RWPE2 (cell line): ENCODE results near the gene IRF2BPL.

ENCODE experiments used
- ATAC-seq: fragments of 200-7000 bp; cut with Tn5 transposase; 3 replicates; pipeline ENCODE4 v1.9.1; 2021; ENCODE audit warnings: low read depth
- DNase-seq: peaks from one replicate; pipeline ENCODE4 v3.0.0-alpha.2; 2020; ENCODE audit warnings: low spot score
- H3K27ac ChIP-seq: fragments of 450-650 bp; 2 replicates; pipeline ENCODE4 v1.5.1; 2017; ENCODE audit warnings: mild to moderate bottlenecking; ENCODE audit not compliant: poor library complexity, severe bottlenecking
- H3K27me3 ChIP-seq: fragments of 250-450 bp; sonication (Bioruptor Pico); 2 replicates; pipeline ENCODE4 v1.5.1; 2021; ENCODE audit warnings: mild to moderate bottlenecking, moderate library complexity; ENCODE audit not compliant: insufficient read depth, poor library complexity, severe bottlenecking
- H3K36me3 ChIP-seq: fragments of 250-450 bp; sonication (Bioruptor Pico); 2 replicates; pipeline ENCODE4 v1.5.1; 2020; ENCODE audit warnings: low read depth, mild to moderate bottlenecking, moderate library complexity
- H3K4me1 ChIP-seq: fragments of 250-450 bp; sonication (Bioruptor Pico); 2 replicates; pipeline ENCODE4 v1.5.1; 2021; ENCODE audit warnings: mild to moderate bottlenecking, moderate library complexity; ENCODE audit not compliant: insufficient read depth, poor library complexity, severe bottlenecking
- H3K4me3 ChIP-seq: fragments of 250-450 bp; sonication (Bioruptor Pico); 2 replicates; pipeline ENCODE4 v1.5.1; 2021; ENCODE audit warnings: mild to moderate bottlenecking, moderate library complexity; ENCODE audit not compliant: severe bottlenecking
- H3K9me3 ChIP-seq: fragments of 250-450 bp; sonication (Bioruptor Pico); 2 replicates; pipeline ENCODE4 v1.5.1; 2021; ENCODE audit warnings: mild to moderate bottlenecking, moderate library complexity; ENCODE audit not compliant: severe bottlenecking
- CTCF ChIP-seq: fragments of 450-650 bp; IDR thresholded peaks from one replicate; pipeline ENCODE4 v1.5.1; 2017; ENCODE audit warnings: mild to moderate bottlenecking, moderate library complexity; ENCODE audit not compliant: poor library complexity, severe bottlenecking

The IRF2BPL gene

GRCh38 chr14:76977793-76978720 is 50.5 kb downstream of the IRF2BPL start:
- TF ChIP-seq CTCF = no peak
- Histone ChIP-seq H3K36me3 (no peaks in the 10 kb centered on the region), H3K4me1 (no peaks in the 10 kb centered on the region), H3K9me3 (peaks cover 4% of the 10 kb centered on the region), H3K4me3 (no peak overlapping the region), H3K27ac (no peak overlapping the region), H3K27me3 (no peaks in the 10 kb centered on the region)
- peak; percentile 33; the same call in 1 of the 3 replicates for ATAC-seq
- no peak for DNase-seq

- no peak overlapping the region for H3K27ac ChIP-seq
- DNase-seq (no peak), ATAC-seq (no peak; the same call in 1 of the 3 replicates)
- H3K9me3 ChIP-seq = peaks cover 2% of the 10 kb centered on the region
- no peaks in the 10 kb centered on the region for H3K4me1 ChIP-seq
- H3K36me3 ChIP-seq = no peaks in the 10 kb centered on the region
- no peak overlapping the region for H3K4me3 ChIP-seq
- TF ChIP-seq CTCF = no peak
- H3K27me3 ChIP-seq = no peaks in the 10 kb centered on the region
Observed at GRCh38 chr14:76976240-76977005, 52.1 kb downstream of the IRF2BPL start.

- Histone ChIP-seq H3K4me1 (no peaks in the 10 kb centered on the region), H3K9me3 (no peaks in the 10 kb centered on the region), H3K27me3 (no peaks in the 10 kb centered on the region), H3K36me3 (no peaks in the 10 kb centered on the region), H3K4me3 (no peak overlapping the region), H3K27ac (no peak overlapping the region)
- ATAC-seq (peak; percentile 32; the same call in 1 of the 3 replicates), DNase-seq (no peak)
- TF ChIP-seq CTCF = no peak
Observed at GRCh38 chr14:76975812-76976211, 52.7 kb downstream of the IRF2BPL start.

GRCh38 chr14:76975051-76975450 is 53.5 kb downstream of the IRF2BPL start:
- no peak overlapping the region for H3K27ac ChIP-seq
- H3K9me3 ChIP-seq = no peaks in the 10 kb centered on the region
- H3K4me3 ChIP-seq = no peak overlapping the region
- DNase-seq (no peak), ATAC-seq (no peak)
- H3K27me3 ChIP-seq = no peaks in the 10 kb centered on the region
- no peaks in the 10 kb centered on the region for H3K4me1 ChIP-seq
- no peaks in the 10 kb centered on the region for H3K36me3 ChIP-seq
- TF ChIP-seq CTCF = no peak
